Stomach (tissue), 4 donors: ENCODE measurements around the gene NUP42.
A peak's percentile ranks its signal among the peaks of the same experiment; 100 is the strongest.

ENCODE experiments used
- EP300 ChIP-seq: sonication (generic); formaldehyde crosslinking; IDR thresholded peaks from one replicate; pipeline ENCODE4 v1.6.1; 2017; ENCODE audit warnings: antibody characterized with exemption
- POLR2A ChIP-seq, 4 donors: fragments of 450-650 bp; IDR thresholded peaks; one replicate each; pipeline ENCODE4 v1.6.1; 2016; ENCODE audit warnings: antibody characterized with exemption in 4 of 4, control low read depth in 2 of 4, mild to moderate bottlenecking in 1 of 4, moderate library complexity in 1 of 4
- POLR2AphosphoS5 ChIP-seq, 3 donors: sonication (generic); formaldehyde crosslinking; IDR thresholded peaks; one replicate each; pipeline ENCODE4 v1.6.1; 2016; ENCODE audit warnings: antibody characterized with exemption in 3 of 3
- TF ChIP-seq, protein P1 (sequence below), 7 experiments: fragments of 450-650 bp in 4 of 7; fragments of 200-600 bp in 3 of 7; sonication (generic) in 3 of 7; IDR thresholded peaks; one replicate each; pipeline ENCODE4 v1.5.1; 2016 to 2019; ENCODE audit warnings: antibody characterized with exemption in 7 of 7, control low read depth in 2 of 7, mild to moderate bottlenecking in 1 of 7

DNA sequence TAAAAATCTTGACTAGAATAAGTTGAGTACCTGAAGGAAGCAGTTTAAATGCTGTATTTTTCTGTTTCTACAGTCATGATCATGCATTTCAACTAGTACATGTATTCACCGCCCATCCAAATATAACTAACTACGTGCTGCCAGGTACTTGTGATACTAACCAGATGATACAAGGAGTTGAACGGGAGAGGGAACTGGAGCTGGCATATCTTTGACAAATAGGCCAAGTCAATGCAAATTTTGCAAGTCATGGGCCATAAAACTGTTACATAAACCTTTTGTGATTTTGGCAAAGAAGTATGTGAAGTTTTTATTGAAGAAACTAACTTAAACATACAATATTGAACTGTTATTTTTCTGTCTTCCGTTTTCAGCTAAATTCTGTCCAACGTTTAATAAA is 14.5 kb downstream of the NUP42 start:
- TF ChIP-seq, protein P1, sequence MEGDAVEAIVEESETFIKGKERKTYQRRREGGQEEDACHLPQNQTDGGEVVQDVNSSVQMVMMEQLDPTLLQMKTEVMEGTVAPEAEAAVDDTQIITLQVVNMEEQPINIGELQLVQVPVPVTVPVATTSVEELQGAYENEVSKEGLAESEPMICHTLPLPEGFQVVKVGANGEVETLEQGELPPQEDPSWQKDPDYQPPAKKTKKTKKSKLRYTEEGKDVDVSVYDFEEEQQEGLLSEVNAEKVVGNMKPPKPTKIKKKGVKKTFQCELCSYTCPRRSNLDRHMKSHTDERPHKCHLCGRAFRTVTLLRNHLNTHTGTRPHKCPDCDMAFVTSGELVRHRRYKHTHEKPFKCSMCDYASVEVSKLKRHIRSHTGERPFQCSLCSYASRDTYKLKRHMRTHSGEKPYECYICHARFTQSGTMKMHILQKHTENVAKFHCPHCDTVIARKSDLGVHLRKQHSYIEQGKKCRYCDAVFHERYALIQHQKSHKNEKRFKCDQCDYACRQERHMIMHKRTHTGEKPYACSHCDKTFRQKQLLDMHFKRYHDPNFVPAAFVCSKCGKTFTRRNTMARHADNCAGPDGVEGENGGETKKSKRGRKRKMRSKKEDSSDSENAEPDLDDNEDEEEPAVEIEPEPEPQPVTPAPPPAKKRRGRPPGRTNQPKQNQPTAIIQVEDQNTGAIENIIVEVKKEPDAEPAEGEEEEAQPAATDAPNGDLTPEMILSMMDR (IDR thresholded peaks at IDR 0.05) = no peak
- TF ChIP-seq EP300 = no peak
- no peak for TF ChIP-seq POLR2A (IDR thresholded peaks at IDR 0.05)
- TF ChIP-seq POLR2AphosphoS5 (IDR thresholded peaks at IDR 0.05) = peak in 1 of 3 donors; percentile 36
